ENCODE data around the gene GRK2.

DNA sequence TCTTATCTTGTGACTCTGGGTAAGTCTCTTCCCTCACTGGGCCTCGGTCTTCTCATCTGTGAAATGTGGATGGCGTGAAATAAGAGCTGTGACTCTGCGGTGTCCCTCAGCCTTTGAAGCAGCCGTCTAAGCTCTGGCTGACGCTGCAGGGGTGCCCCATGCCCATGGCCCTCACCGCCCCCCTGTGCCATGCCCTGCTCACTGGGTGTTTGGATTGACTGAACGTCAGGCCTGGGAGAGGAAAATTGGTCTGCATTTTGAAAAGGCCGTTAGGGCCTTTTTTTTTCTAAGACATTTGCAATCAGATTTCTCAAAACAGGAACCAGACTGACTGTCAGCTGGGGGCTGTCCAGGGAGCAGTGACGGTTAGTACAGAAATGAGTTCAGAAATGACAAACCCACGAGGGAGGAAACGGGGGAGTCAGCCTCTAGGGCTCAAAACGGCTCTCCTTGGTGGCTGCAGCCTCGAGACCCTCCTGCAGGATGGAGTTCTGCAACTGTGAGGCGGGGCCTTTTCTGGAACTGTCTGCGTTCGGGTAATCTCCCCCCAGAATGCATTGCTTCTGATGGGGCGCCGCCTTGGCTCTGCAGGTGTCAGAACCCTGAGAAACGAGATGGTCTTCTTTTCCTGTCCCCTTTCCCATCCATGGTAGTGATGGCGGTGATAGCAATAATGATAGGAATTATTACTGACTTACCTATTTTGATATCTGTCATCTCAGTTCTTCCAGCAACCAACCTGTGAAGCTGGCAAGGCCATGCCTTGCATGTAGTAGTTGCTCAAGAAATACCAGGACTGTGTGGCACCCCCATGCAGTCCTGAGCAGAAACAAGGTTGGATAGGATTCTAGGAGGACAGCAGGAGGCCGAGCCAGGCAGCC lies 2.0 kb downstream of the GRK2 start:
- TF ChIP-seq ZNF407 (CRISPR knock-in tag; IDR thresholded peaks at IDR 0.05; ENCODE audit: not compliant biosample characterization): no peak
- TF ChIP-seq, protein P1, sequence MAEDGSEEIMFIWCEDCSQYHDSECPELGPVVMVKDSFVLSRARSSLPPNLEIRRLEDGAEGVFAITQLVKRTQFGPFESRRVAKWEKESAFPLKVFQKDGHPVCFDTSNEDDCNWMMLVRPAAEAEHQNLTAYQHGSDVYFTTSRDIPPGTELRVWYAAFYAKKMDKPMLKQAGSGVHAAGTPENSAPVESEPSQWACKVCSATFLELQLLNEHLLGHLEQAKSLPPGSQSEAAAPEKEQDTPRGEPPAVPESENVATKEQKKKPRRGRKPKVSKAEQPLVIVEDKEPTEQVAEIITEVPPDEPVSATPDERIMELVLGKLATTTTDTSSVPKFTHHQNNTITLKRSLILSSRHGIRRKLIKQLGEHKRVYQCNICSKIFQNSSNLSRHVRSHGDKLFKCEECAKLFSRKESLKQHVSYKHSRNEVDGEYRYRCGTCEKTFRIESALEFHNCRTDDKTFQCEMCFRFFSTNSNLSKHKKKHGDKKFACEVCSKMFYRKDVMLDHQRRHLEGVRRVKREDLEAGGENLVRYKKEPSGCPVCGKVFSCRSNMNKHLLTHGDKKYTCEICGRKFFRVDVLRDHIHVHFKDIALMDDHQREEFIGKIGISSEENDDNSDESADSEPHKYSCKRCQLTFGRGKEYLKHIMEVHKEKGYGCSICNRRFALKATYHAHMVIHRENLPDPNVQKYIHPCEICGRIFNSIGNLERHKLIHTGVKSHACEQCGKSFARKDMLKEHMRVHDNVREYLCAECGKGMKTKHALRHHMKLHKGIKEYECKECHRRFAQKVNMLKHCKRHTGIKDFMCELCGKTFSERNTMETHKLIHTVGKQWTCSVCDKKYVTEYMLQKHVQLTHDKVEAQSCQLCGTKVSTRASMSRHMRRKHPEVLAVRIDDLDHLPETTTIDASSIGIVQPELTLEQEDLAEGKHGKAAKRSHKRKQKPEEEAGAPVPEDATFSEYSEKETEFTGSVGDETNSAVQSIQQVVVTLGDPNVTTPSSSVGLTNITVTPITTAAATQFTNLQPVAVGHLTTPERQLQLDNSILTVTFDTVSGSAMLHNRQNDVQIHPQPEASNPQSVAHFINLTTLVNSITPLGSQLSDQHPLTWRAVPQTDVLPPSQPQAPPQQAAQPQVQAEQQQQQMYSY (CRISPR knock-in tag; IDR thresholded peaks at IDR 0.05): no peak
- TF ChIP-seq, protein P2, sequence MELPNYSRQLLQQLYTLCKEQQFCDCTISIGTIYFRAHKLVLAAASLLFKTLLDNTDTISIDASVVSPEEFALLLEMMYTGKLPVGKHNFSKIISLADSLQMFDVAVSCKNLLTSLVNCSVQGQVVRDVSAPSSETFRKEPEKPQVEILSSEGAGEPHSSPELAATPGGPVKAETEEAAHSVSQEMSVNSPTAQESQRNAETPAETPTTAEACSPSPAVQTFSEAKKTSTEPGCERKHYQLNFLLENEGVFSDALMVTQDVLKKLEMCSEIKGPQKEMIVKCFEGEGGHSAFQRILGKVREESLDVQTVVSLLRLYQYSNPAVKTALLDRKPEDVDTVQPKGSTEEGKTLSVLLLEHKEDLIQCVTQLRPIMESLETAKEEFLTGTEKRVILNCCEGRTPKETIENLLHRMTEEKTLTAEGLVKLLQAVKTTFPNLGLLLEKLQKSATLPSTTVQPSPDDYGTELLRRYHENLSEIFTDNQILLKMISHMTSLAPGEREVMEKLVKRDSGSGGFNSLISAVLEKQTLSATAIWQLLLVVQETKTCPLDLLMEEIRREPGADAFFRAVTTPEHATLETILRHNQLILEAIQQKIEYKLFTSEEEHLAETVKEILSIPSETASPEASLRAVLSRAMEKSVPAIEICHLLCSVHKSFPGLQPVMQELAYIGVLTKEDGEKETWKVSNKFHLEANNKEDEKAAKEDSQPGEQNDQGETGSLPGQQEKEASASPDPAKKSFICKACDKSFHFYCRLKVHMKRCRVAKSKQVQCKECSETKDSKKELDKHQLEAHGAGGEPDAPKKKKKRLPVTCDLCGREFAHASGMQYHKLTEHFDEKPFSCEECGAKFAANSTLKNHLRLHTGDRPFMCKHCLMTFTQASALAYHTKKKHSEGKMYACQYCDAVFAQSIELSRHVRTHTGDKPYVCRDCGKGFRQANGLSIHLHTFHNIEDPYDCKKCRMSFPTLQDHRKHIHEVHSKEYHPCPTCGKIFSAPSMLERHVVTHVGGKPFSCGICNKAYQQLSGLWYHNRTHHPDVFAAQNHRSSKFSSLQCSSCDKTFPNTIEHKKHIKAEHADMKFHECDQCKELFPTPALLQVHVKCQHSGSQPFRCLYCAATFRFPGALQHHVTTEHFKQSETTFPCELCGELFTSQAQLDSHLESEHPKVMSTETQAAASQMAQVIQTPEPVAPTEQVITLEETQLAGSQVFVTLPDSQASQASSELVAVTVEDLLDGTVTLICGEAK (IDR thresholded peaks at IDR 0.05): no peak
- TF ChIP-seq, protein P2 (CRISPR knock-in tag; IDR thresholded peaks at IDR 0.05): no peak
- TF ChIP-seq TAF1 (CRISPR knock-in tag; IDR thresholded peaks at IDR 0.05): no peak
- TF ChIP-seq ZNF274 (CRISPR knock-in tag; IDR thresholded peaks at IDR 0.05): no peak

Measured in HepG2 (cell line).